Epithelial cell of proximal tubule (primary cell): ENCODE results near the gene TRPM8. TPM values are rescaled to one million over a fixed set of nuclear protein-coding genes. Genes with fewer than 3 reads are reported as not detected.

Source experiments
- DNase-seq: peaks from one replicate; pipeline ENCODE4 v3.0.0-alpha.2; 2011; ENCODE audit warnings: low read depth
- H3K4me3 ChIP-seq: 2 replicates; pipeline ENCODE4 v1.5.1; 2011; ENCODE audit warnings: low read depth, mild to moderate bottlenecking, low read length
- total RNA-seq: library from RNA; depleted of rRNA; stranded (reverse); fragments of >200 nt; gene quantifications from 2 replicates; pipeline ENCODE4 v1.2.3, GENCODE V29; 2015
- TF ChIP-seq, protein P1 (sequence below): conservative IDR thresholded peaks from 2 replicates; pipeline ENCODE4 v1.5.1; 2012; ENCODE audit warnings: low read depth, mild to moderate bottlenecking, low read length

The TRPM8 gene
- total RNA-seq, 1 donor from 2014 or later: 4.1 TPM

DNA sequence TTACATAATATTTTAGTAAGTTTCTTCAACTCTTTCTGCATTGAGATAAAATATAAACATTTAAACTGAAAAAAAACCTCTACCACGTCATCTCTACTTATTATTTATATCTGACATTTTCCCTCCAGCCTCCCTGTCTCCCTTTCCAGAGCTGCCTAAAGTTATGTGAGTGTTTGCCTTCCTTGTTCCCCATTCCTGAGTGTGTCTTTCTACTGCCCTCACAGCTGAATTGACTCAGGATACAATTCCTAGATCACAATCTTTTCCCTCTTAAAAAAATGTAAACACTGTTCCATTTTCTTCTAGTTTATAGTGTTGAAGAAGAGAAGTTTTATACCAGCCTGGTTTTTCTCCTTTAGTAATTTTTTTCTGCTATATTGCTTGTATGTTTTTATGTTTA is 5.3 kb downstream of the TRPM8 start:
- no peak overlapping the region for H3K4me3 ChIP-seq
- TF ChIP-seq, protein P1, sequence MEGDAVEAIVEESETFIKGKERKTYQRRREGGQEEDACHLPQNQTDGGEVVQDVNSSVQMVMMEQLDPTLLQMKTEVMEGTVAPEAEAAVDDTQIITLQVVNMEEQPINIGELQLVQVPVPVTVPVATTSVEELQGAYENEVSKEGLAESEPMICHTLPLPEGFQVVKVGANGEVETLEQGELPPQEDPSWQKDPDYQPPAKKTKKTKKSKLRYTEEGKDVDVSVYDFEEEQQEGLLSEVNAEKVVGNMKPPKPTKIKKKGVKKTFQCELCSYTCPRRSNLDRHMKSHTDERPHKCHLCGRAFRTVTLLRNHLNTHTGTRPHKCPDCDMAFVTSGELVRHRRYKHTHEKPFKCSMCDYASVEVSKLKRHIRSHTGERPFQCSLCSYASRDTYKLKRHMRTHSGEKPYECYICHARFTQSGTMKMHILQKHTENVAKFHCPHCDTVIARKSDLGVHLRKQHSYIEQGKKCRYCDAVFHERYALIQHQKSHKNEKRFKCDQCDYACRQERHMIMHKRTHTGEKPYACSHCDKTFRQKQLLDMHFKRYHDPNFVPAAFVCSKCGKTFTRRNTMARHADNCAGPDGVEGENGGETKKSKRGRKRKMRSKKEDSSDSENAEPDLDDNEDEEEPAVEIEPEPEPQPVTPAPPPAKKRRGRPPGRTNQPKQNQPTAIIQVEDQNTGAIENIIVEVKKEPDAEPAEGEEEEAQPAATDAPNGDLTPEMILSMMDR: no peak
- DNase-seq: no peak

DNA sequence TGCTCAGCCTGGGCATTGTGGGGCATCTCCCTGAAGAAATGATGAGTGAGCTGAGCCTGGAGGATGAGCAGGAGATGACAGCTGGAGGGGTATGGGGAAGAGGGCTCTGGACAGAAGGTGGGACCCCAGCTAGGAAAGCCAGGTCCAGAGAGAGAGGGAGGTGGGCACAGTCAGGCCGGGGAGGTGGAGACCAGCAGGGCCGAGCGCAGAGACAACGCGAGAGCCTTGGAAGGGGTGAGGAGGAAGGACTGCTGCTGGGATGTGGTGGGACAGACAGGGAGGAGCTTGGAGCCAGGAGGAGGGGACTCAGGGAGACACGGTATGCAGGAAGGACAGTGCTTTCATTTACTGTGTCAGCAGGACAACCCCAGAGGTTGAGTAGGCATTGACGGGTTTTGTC is 8.2 kb downstream of the TRPM8 start:
- TF ChIP-seq, protein P1: no peak
- H3K4me3 ChIP-seq: no peak overlapping the region
- DNase-seq: no peak

DNA sequence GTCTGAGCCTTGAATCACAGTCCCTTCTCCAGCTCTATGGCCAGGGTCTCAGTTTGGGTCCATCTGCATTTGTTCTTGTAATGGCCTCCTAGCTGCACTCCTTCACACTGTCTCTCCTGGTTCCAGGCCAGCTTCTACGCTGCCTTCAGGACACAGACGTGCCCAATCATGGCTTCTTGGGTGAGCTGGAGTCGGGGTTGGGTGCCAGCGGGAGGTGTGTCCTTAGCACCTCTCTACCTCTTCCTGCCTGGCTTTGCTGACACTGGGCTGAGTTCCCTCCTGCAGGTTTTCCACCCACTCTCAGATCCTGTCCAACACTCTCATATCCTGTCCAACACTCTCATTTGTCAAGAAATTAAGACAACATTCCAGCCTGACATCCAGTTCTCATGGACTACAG is 9.6 kb downstream of the TRPM8 start:
- TF ChIP-seq, protein P1: no peak
- no peak for DNase-seq
- no peak overlapping the region for H3K4me3 ChIP-seq

DNA sequence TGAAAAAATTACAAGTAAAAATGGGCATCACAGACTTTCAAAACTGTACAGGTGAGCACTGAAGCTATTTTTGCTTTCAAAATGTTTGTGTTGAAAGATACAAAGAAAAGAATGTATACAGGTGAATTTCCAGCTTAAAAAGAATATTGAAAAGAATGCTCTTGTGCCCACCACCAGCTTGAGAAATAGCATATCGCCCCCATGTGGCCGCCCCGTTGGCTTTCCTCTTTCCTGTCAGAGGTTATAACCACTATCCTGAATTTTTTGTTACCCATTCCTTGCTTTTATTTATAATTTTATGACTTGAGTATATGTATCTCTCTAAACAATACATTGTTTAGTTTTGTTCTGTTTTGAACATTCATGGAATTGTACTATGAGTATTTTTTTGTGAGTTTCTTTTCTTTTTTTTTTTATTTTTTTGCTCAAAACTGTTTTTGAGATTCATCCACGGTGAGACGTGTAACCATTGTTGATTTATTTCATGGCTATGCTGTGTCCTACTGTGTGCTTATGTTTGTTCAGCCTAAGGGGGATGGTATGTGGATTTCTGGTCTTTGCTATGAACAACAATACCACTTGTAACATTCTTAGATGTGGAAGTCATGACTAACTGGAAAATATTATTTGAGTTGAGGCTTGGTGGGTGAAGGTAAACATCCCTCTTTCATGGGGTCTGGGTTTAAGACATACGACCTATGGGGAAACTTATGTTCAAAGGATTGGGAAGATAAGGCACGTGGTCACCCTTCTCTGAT is 11.6 kb downstream of the TRPM8 start:
- H3K4me3 ChIP-seq: no peak overlapping the region
- TF ChIP-seq, protein P1: peak; percentile 73
- no peak for DNase-seq

DNA sequence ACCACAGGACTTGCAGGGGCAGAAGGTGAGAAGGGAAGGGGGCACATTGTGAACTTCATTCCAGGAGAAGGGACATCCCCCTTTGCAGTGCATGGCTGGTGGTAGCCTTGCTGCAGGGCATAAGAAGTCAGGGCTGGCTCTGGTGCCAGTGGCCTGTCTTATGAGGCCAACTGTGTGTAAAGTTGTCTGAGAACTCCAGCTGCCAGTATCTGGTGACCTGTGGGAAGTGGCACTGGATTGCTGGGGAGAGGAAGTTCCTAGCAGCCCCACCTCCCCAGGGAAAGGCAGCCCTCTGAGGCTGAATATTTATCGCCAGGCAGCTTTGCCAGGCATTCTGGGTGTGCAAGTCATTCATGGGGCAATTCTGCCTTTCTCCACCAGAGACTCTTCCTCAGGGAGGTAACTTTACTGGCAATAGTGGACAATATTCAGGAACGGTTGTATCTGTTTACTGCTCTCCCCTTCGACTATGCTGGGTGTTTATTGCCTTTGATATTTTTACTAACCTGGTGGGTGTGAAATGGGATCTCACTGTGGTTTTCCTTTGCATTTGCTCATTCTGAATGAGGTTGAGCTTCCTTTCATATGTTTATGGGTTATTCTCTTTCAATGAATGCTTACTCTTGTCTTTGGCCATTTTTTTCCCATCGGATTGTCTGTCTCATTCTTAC is 12.3 kb downstream of the TRPM8 start:
- DNase-seq: no peak
- no peak overlapping the region for H3K4me3 ChIP-seq
- TF ChIP-seq, protein P1: peak; percentile 36

DNA sequence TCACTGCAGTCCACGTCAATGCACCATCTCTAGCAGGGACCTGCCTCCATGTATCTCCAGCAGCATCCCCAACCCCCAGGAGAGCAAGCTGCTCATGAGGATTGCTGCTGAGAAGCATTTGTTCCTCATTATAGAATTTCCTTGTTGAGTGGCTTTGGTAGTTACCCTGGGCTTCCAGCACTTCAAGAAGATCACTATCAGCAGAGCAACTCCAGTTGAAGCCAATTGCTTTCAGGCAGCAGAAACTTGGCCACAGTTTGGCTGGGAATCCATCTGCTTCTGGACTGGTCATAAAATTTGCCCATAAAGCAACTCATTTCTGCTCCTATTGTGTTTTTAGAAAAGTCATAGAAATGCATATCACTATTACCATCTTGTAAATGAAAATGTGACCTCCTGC is 17.4 kb downstream of the TRPM8 start:
- DNase-seq: no peak
- TF ChIP-seq, protein P1: no peak
- H3K4me3 ChIP-seq: no peak overlapping the region
